Measurements from ENCODE around the gene OGFOD2. TPM values are rescaled to one million over a fixed set of nuclear protein-coding genes. Genes with fewer than 3 reads are reported as not detected.

The OGFOD2 gene
- total RNA-seq, 1 donor from 2014 or later, result 8.9 TPM

GRCh38 chr12:122977153-122977552 is 2.1 kb downstream of the OGFOD2 start:
- H3K4me3 ChIP-seq (ENCODE audit: low read depth, low read length), result no peak overlapping the region
- no peak for DNase-seq (ENCODE audit: low read depth)
- no peak for TF ChIP-seq CTCF (conservative IDR thresholded peaks at IDR 0.05; ENCODE audit: low read depth, low read length)

GRCh38 chr12:122977655-122978392 is 2.8 kb downstream of the OGFOD2 start:
- DNase-seq (ENCODE audit: low read depth), result no peak
- no peak for TF ChIP-seq CTCF (conservative IDR thresholded peaks at IDR 0.05; ENCODE audit: low read depth, low read length)
- H3K4me3 ChIP-seq (ENCODE audit: low read depth, low read length), result no peak overlapping the region

GRCh38 chr12:122978507-122978955 is 3.5 kb downstream of the OGFOD2 start:
- no peak for TF ChIP-seq CTCF (conservative IDR thresholded peaks at IDR 0.05; ENCODE audit: low read depth, low read length)
- DNase-seq (ENCODE audit: low read depth), result no peak
- H3K4me3 ChIP-seq (ENCODE audit: low read depth, low read length), result no peak overlapping the region

- TF ChIP-seq CTCF (conservative IDR thresholded peaks at IDR 0.05; ENCODE audit: low read depth, low read length), result no peak
- no peak for DNase-seq (ENCODE audit: low read depth)
Measured at GRCh38 chr12:122979001-122979907, 4.2 kb downstream of the OGFOD2 start.

GRCh38 chr12:122979908-122980182 is 4.8 kb downstream of the OGFOD2 start:
- DNase-seq (ENCODE audit: low read depth), result no peak
- peak overlapping the region; percentile 79 for H3K4me3 ChIP-seq (ENCODE audit: low read depth, low read length)
- TF ChIP-seq CTCF (conservative IDR thresholded peaks at IDR 0.05; ENCODE audit: low read depth, low read length), result no peak

More at GRCh38 chr12:122979001-122979907, 4.2 kb downstream of the OGFOD2 start:
- peak overlapping the region; percentile 79 for H3K4me3 ChIP-seq (ENCODE audit: low read depth, low read length)

- TF ChIP-seq CTCF (conservative IDR thresholded peaks at IDR 0.05; ENCODE audit: low read depth, low read length), result no peak
- no peak for DNase-seq (ENCODE audit: low read depth)
- peak within 1 kb of the TSS; percentile 79 for H3K4me3 ChIP-seq (ENCODE audit: low read depth, low read length)
Measured at GRCh38 chr12:122980183-122981035, 5.4 kb downstream of the OGFOD2 start, which contains the start of gene ARL6IP4. TSS of gene ARL6IP4 (plus strand) at chr12:122980681. CDS start at chr12:122981140, 459 bp downstream.
